Mesendoderm (in vitro differentiated cells): ENCODE measurements around the gene BHLHA9.

ENCODE experiments used
- DNase-seq: peaks from one replicate; pipeline ENCODE4 v3.0.0; 2013
- H2AK5ac ChIP-seq: 2 replicates; pipeline ENCODE4 v1.6.1; 2013; ENCODE audit warnings: low read length, inconsistent platforms
- H2BK120ac ChIP-seq: 2 replicates; pipeline ENCODE4 v1.6.1; 2013; ENCODE audit warnings: low read depth, mild to moderate bottlenecking, low read length, moderate library complexity, mixed read lengths
- H2BK15ac ChIP-seq: replicated peaks from 2 replicates; pipeline ENCODE4 v1.6.1; 2013; ENCODE audit warnings: low read depth, mild to moderate bottlenecking, moderate library complexity
- H2BK5ac ChIP-seq: 2 replicates; pipeline ENCODE4 v1.6.1; 2013; ENCODE audit warnings: low read length, inconsistent platforms
- H3K18ac ChIP-seq: 2 replicates; pipeline ENCODE4 v1.6.1; 2013; ENCODE audit warnings: mild to moderate bottlenecking, low read length, mixed read lengths
- H3K23ac ChIP-seq: one replicate; pipeline ENCODE4 v1.6.1; 2013; ENCODE audit warnings: low read length
- H3K27ac ChIP-seq: 2 replicates; pipeline ENCODE4 v1.5.1; 2013; ENCODE audit warnings: low read depth, mild to moderate bottlenecking, inconsistent platforms, low read length, moderate library complexity
- H3K27me3 ChIP-seq: 2 replicates; pipeline ENCODE4 v1.6.1; 2013; ENCODE audit warnings: low read length, control low read depth, mild to moderate bottlenecking, inconsistent platforms; ENCODE audit not compliant: insufficient read depth, poor library complexity
- H3K36me3 ChIP-seq: 2 replicates; pipeline ENCODE4 v1.6.1; 2013; ENCODE audit warnings: low read length, inconsistent platforms; ENCODE audit not compliant: control insufficient read depth, insufficient read depth
- H3K4ac ChIP-seq: one replicate; pipeline ENCODE4 v1.6.1; 2013; ENCODE audit warnings: low read depth, mild to moderate bottlenecking, low read length, moderate library complexity
- H3K4me1 ChIP-seq: 2 replicates; pipeline ENCODE4 v1.6.1; 2013; ENCODE audit warnings: low read depth, low read length, inconsistent platforms; ENCODE audit not compliant: control insufficient read depth
- H3K4me2 ChIP-seq: 2 replicates; pipeline ENCODE4 v1.6.1; 2013; ENCODE audit warnings: low read length
- H3K4me3 ChIP-seq: 2 replicates; pipeline ENCODE4 v1.5.1; 2013; ENCODE audit warnings: mild to moderate bottlenecking, low read length
- H3K56ac ChIP-seq: one replicate; pipeline ENCODE4 v1.6.1; 2013; ENCODE audit warnings: low read length
- H3K79me1 ChIP-seq: 2 replicates; pipeline ENCODE4 v1.6.1; 2013; ENCODE audit warnings: low read length, inconsistent platforms
- H3K79me2 ChIP-seq: 2 replicates; pipeline ENCODE4 v1.6.1; 2013; ENCODE audit warnings: mild to moderate bottlenecking, low read length; ENCODE audit not compliant: control insufficient read depth, insufficient read depth
- H3K9ac ChIP-seq: 2 replicates; pipeline ENCODE4 v1.6.1; 2013; ENCODE audit warnings: low read length, inconsistent platforms
- H4K5ac ChIP-seq: one replicate; pipeline ENCODE4 v1.6.1; 2013; ENCODE audit warnings: low read length
- H4K8ac ChIP-seq: one replicate; pipeline ENCODE4 v1.6.1; 2013; ENCODE audit warnings: low read depth, mild to moderate bottlenecking, control low read depth, low read length, moderate library complexity
- WGBS: extraction: QIAGEN DNeasy Blood & Tissue Kit; methylation state at CpG from one replicate; pipeline ENCODE4 v1.1.7; 2013; ENCODE audit warnings: low lambda C conversion rate, missing lambda C conversion rate; ENCODE audit not compliant: insufficient coverage; ENCODE audit errors: extremely low coverage; 5-methylcytosine and 5-hydroxymethylcytosine counted together

The BHLHA9 gene

DNA sequence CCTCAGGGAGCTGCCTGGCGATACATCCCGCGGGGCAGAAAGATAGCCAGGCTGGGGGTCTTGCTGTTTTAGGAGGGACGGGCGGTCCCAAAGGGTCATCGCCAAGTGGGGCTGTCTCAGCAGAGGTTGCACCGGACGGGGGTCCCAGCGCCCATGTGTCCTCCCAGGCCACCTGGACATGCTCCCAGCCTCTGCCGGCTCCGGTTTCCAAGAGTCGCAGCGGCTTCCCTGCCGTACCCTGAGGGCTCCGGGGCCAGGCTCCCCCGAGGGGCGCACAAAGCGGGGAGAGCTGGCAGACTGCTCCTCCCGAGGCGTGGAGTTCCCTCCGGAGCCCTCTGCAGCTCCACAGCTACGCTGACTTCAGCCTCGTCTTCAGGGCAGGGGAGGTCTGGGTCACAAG lies 10.4 kb downstream of the BHLHA9 start:
- WGBS, result no CpG with 5 or more reads among the region's 23 CpGs
- no peaks in the 10 kb centered on the region for H3K27me3 ChIP-seq
- no peak overlapping the region for H3K4ac ChIP-seq
- H3K18ac ChIP-seq, result no peak overlapping the region
- H3K79me2 ChIP-seq, result no peaks in the 10 kb centered on the region
- no peaks in the 10 kb centered on the region for H3K79me1 ChIP-seq
- H2BK5ac ChIP-seq, result no peak overlapping the region
- H2BK15ac ChIP-seq, result no peak overlapping the region
- no peaks in the 10 kb centered on the region for H3K36me3 ChIP-seq
- H3K23ac ChIP-seq, result no peak overlapping the region
- no peak overlapping the region for H2AK5ac ChIP-seq
- H4K8ac ChIP-seq, result no peak overlapping the region
- H3K4me3 ChIP-seq, result no peak overlapping the region
- H3K4me1 ChIP-seq, result no peaks in the 10 kb centered on the region
- H3K56ac ChIP-seq, result no peak overlapping the region
- H3K9ac ChIP-seq, result no peak overlapping the region
- no peak overlapping the region for H4K5ac ChIP-seq
- no peak overlapping the region for H3K4me2 ChIP-seq
- H3K27ac ChIP-seq, result no peak overlapping the region
- DNase-seq, result no peak
- H2BK120ac ChIP-seq, result no peak overlapping the region

GRCh38 chr17:1286379-1287106 lies 16.3 kb downstream of the BHLHA9 start:
- no peaks in the 10 kb centered on the region for H3K27me3 ChIP-seq
- H3K27ac ChIP-seq, result no peak overlapping the region
- no peak overlapping the region for H3K4ac ChIP-seq
- no peak overlapping the region for H2BK120ac ChIP-seq
- no peak overlapping the region for H3K18ac ChIP-seq
- H3K36me3 ChIP-seq, result no peaks in the 10 kb centered on the region
- no peak overlapping the region for H3K56ac ChIP-seq
- no peak overlapping the region for H3K4me2 ChIP-seq
- H3K79me1 ChIP-seq, result no peaks in the 10 kb centered on the region
- H2BK5ac ChIP-seq, result no peak overlapping the region
- whole genome bisulfite sequencing, result no CpG with 5 or more reads among the region's 19 CpGs
- H3K9ac ChIP-seq, result no peak overlapping the region
- no peak overlapping the region for H2BK15ac ChIP-seq
- no peak for DNase-seq
- no peaks in the 10 kb centered on the region for H3K4me1 ChIP-seq
- H3K79me2 ChIP-seq, result no peaks in the 10 kb centered on the region
- no peak overlapping the region for H4K5ac ChIP-seq
- no peak overlapping the region for H2AK5ac ChIP-seq
- H3K23ac ChIP-seq, result no peak overlapping the region
- H3K4me3 ChIP-seq, result no peak overlapping the region
- no peak overlapping the region for H4K8ac ChIP-seq

DNA sequence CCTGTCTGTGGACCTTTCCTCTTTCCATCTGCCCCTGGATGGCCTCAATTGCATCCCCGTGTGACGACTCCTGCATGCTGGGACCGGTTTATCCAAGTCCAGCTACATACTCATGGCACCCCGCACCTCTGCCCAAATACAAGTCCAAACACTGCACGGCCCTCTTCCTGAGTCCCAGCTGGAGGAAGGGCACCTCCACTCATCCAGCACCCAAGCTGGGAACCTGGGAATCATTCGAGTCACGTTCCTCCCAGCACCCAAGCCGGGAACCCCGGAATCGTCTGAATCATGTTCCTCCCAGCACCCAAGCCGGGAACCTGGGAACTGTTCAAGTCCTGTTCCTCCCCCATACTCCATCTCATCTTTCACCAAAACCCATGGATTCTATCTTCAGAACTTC lies 19.5 kb downstream of the BHLHA9 start:
- no peaks in the 10 kb centered on the region for H3K4me1 ChIP-seq
- no peak overlapping the region for H3K56ac ChIP-seq
- no peak overlapping the region for H3K9ac ChIP-seq
- H3K18ac ChIP-seq, result no peak overlapping the region
- no peak overlapping the region for H4K8ac ChIP-seq
- H2BK5ac ChIP-seq, result no peak overlapping the region
- no peaks in the 10 kb centered on the region for H3K27me3 ChIP-seq
- H3K4ac ChIP-seq, result no peak overlapping the region
- H3K4me3 ChIP-seq, result no peak overlapping the region
- WGBS, result no CpG with 5 or more reads among the region's 11 CpGs
- no peak overlapping the region for H4K5ac ChIP-seq
- no peak overlapping the region for H3K4me2 ChIP-seq
- H3K27ac ChIP-seq, result no peak overlapping the region
- no peaks in the 10 kb centered on the region for H3K79me2 ChIP-seq
- H3K79me1 ChIP-seq, result no peaks in the 10 kb centered on the region
- DNase-seq, result no peak
- H2BK120ac ChIP-seq, result no peak overlapping the region
- no peak overlapping the region for H2BK15ac ChIP-seq
- H2AK5ac ChIP-seq, result no peak overlapping the region
- H3K36me3 ChIP-seq, result no peaks in the 10 kb centered on the region
- no peak overlapping the region for H3K23ac ChIP-seq

DNA sequence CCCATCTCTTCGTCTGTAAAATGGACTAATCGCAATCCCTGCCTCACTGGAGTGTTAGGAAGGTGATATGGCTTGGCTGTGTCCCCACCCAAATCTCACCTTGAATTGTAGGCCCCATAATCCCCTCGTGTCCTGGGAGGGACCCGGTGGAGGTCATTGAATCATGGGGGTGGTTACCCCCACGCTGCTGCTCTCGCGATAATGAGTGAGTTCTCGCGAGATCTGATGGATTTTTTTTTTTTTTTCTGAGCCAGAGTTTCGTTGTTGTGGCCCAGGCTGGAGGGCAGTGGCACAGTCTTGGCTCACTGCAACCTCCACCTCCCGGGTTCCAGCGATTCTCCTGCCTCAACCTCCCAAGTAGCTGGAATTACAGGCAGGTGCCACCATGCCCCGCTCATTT lies 20.4 kb downstream of the BHLHA9 start:
- Histone ChIP-seq H3K4ac (no peak overlapping the region), H4K5ac (no peak overlapping the region), H3K18ac (no peak overlapping the region), H3K27me3 (no peaks in the 10 kb centered on the region), H3K79me2 (no peaks in the 10 kb centered on the region), H2BK120ac (no peak overlapping the region), H4K8ac (no peak overlapping the region), H3K36me3 (no peaks in the 10 kb centered on the region), H3K56ac (no peak overlapping the region), H3K4me2 (no peak overlapping the region), H3K27ac (no peak overlapping the region), H3K4me3 (no peak overlapping the region), H3K23ac (no peak overlapping the region), H3K79me1 (no peaks in the 10 kb centered on the region), H3K9ac (no peak overlapping the region), H2AK5ac (no peak overlapping the region), H3K4me1 (no peaks in the 10 kb centered on the region), H2BK5ac (no peak overlapping the region), H2BK15ac (no peak overlapping the region)
- DNase-seq, result no peak
- WGBS, result no CpG with 5 or more reads among the region's 13 CpGs

- no peak overlapping the region for H2AK5ac ChIP-seq
- no peaks in the 10 kb centered on the region for H3K27me3 ChIP-seq
- DNase-seq, result no peak
- no peaks in the 10 kb centered on the region for H3K79me2 ChIP-seq
- no peak overlapping the region for H3K9ac ChIP-seq
- H3K4me3 ChIP-seq, result no peak overlapping the region
- H4K8ac ChIP-seq, result no peak overlapping the region
- H3K4me1 ChIP-seq, result no peaks in the 10 kb centered on the region
- no peak overlapping the region for H4K5ac ChIP-seq
- no peak overlapping the region for H2BK5ac ChIP-seq
- H3K4me2 ChIP-seq, result no peak overlapping the region
- no peaks in the 10 kb centered on the region for H3K79me1 ChIP-seq
- H3K56ac ChIP-seq, result no peak overlapping the region
- H2BK15ac ChIP-seq, result no peak overlapping the region
- H3K4ac ChIP-seq, result no peak overlapping the region
- no peak overlapping the region for H3K18ac ChIP-seq
- H3K36me3 ChIP-seq, result no peaks in the 10 kb centered on the region
- no peak overlapping the region for H3K27ac ChIP-seq
- no peak overlapping the region for H3K23ac ChIP-seq
- no peak overlapping the region for H2BK120ac ChIP-seq
- WGBS, result no CpG with 5 or more reads among the region's 12 CpGs
Measured at GRCh38 chr17:1294157-1294717, 24.0 kb downstream of the BHLHA9 start.

- Histone ChIP-seq H3K4me3 (no peak overlapping the region), H3K4me2 (no peak overlapping the region), H3K79me1 (no peaks in the 10 kb centered on the region), H4K8ac (no peak overlapping the region), H3K4me1 (no peaks in the 10 kb centered on the region), H2BK15ac (no peak overlapping the region), H2BK120ac (no peak overlapping the region), H3K56ac (peak overlapping the region; percentile 3), H4K5ac (no peak overlapping the region), H3K4ac (no peak overlapping the region), H3K9ac (no peak overlapping the region), H3K27ac (no peak overlapping the region), H2BK5ac (no peak overlapping the region), H3K79me2 (no peaks in the 10 kb centered on the region), H3K23ac (no peak overlapping the region), H3K27me3 (no peaks in the 10 kb centered on the region), H2AK5ac (no peak overlapping the region), H3K18ac (no peak overlapping the region), H3K36me3 (no peaks in the 10 kb centered on the region)
- DNase-seq, result peak; percentile 38
- WGBS, result no CpG with 5 or more reads among the region's 24 CpGs
Measured at GRCh38 chr17:1298606-1299005, 28.4 kb downstream of the BHLHA9 start.
